DMS153 treated with DMSO at 0.1 percent for 48 hours (cell line): ENCODE data around the gene SVOP.
"Not testable (repeated sequence)": the region's sequence is repeated elsewhere in the genome, so short reads cannot be mapped to it uniquely, and the experiment has no call there.

Experiments used
- DNase-seq: peaks from one replicate; lab custom pipeline; 2025; ENCODE audit not compliant: unreplicated experiment; lab: John Stamatoyannopoulos, UW

The SVOP gene

DNA sequence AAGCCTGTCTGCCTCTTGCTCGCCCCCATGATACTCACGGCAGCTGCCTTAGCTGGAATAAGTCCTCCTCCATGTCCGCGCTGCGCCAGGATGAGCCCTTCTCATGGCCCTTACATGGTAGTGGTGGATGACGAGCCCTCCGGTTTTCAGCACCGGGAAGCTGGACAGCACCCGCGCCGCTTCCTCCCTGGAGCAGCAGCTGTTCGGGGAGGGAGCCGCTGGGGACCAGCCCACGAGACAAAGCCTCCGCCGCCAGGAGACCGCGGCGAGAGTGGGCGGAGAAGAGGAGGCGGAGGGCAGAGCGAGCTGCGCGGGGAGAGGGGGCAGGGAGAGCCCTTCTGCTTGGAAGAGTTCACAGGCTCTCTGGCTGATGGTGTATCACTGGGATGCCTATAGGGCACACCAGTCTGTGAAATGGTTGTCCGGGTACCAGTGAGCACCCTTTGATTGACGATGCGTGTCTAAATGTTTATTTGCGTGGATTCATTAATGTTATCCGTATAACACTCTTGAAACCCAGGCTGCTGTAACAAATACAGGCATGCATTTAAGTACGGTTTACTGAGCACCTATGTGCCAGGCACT is at the start of gene SVOP:
Gene SVOP (minus strand): TSS at position 273 of the 585 bp plus-strand sequence. CDS start 200 bp downstream, at position 73.
- peak; percentile 76 for DNase-seq

DNA sequence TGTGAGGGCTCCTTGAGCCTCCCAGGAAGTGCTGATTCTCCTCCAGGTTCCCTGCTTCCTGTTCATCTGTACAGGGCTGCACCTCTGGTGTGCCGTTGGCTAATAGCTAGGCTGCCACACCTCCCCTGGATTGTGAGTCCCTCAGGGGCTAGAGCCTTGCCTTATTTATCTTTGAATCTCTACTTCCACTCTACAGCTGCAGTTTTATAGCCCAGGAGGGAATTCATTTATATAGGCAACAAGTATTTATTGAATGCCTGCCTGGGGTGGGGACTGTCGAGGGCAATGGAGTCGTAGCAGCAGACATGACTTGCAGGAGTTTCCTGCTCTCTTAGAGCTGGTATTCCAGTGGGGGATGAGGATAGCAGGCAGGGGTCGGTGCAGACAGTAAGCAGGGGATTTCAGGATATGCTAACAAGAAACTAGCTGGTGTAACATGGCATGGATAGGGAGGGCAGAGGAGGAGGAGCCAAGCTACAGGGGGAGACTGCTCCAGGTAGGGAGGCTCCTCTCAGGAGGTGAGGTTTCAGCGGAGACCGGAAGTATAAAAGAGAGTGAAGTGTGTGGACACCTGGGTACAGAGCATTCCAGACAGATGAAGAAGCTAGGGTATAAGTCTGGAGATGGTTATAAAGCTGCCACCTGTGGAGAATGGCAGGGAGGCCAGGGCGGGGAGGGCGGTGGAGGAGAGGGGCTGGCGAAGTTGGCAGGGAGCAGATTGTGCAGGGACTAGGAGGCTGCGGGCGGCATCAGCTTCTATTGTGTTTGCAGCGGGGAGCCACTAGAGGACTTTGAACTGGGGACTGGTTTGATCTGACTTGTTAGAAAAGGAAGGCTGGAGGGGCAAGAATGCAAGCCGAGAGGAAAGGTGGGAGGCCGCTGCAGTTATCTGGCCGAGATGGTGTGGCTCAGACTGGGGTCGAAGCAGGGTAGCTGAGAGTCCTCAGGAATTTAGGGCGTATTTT is 48.7 kb upstream of the SVOP start:
- DNase-seq, result peak; percentile 88

DNA sequence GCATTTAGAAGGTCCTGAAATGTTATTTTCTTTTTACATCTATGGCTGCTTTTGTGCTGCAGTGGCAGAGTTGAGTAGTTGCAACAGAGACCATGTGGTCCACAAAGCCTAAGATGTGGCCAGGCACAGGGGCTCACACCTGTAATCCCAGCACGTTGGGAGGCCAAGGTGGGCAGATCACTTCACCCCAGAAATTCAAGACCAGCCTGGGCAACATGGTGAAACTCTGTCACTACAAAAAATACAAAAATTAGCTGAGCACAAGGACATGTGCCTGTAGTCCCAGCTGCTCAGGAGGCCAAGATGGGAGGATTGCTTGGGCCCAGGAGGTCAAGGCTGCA is 45.0 kb upstream of the SVOP start:
- no peak for DNase-seq

DNA sequence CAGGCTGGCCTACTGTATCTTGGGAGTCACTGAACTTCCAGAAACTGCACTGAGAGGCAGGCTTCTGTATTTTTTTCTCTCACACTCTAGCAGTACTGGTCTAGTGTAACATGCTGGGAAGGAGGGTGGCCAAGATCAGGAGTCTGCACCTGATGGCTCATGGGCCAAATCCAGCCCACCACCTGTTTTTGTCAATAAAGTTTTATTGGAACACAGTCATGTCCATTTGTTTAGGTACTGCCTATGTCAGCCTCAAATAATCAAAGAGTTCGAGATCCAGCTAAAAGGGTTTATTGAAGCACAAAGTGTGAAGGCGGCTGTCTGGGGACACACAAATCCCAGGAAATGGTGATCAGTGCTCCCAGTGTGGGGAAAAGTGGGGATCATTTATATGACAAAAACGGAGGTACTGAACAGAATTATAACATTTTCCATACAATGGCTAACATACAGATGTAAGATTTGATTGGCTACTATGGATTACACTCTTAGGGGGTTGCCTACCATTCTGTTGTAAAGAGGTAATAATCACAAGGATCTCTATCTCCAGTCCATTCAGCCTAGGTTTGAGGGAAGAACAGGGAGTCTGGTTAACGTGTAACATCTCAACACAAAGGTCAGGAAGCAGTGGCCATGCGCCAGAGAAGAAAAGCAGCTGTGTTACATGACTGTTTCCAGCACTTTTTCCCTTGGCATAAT is 44.4 kb upstream of the SVOP start:
- no peak for DNase-seq

DNA sequence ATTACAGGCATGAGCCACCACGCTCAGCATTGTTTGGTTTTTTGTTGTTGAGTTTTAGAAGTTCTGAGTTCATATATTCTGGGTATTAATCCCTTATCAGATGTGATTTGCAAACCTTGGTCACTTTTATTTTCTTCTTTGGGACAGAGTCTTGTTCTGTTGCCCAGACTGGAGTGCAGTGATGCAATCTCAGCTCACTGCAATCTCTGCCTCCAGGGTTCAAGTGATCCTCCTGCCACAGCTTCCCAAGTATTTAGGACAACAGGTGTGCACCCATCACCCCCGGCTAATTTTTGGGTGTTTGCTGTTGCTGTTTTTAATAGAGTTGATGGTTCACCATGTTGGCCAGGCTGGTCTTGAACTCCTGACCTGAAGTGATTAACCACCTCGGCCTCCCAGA is 43.3 kb upstream of the SVOP start:
- no peak for DNase-seq

DNA sequence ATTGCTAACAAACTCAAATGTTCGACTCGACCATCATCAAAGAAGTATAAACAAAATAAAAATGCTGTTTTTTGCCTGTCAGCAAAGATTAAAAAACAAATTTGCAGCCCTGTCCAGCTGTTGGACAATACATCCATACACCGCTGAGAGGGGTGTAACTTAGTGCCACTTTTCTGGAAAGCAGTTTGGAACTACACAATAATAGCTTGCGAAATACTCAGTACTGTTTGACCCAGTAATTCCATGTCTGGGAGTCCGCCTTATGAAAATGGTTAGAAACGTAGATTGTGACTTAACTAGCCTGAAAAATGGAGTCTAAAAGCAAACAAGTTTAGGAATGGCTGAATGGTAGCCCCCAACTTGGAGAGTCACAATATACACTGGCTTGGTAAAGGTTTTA is 37.9 kb upstream of the SVOP start:
- no peak for DNase-seq

DNA sequence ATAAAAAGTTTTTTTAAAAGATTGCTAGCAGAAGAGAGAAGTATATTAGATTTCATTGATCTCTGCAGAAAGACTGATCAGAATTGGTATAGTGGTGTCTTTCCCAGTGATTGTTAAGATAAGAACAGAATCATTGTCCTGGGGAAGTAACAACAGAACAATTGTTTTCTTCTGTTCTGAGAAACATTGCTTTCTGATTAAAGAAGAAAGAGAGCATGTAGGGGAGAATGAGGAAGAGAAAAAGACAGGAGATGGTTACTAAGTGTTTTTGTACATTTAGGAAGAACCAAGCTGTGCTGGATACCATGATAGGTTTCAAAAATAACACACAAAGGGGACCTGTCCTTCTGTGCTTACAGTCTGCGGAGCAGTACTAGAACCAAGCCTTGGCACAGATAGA is 36.5 kb upstream of the SVOP start:
- no peak for DNase-seq

DNA sequence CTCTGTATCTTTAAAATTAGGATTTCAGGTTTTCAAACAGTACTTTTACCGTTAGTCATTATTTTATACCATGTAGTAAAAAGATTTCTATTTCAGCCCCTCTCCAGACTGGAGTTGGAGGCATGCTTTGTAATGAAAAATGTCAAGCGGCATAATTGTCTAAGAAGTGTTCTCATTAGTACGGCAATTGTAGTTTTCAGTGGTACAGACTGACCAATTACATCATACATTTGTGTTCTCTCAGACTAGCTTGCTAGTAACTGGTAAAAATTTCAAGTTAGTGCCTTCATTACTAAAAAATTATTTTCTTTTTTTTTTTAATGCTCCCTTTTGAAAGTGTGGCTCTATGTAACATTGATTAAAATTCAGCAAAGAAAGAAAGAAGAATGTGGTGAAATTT is 36.0 kb upstream of the SVOP start:
- DNase-seq, result no peak

DNA sequence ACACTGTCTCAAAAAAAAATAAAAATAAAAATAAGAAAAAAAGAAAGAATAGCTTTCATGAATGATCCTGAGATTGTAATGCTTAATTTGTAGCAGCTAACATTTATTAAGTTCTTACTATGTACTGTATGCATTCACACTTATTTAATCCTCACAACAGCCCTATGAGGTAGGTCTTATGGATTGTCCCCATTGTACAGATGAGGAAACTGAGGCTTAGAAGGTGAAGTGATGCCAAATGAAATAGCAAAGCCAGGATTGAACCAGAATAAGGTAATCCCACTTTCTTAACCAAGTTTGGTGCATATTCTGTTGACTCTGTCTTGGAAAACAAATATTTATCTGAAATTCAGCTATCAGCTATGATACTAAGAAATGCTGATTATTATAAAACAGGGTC is 33.7 kb upstream of the SVOP start:
- no peak for DNase-seq

DNA sequence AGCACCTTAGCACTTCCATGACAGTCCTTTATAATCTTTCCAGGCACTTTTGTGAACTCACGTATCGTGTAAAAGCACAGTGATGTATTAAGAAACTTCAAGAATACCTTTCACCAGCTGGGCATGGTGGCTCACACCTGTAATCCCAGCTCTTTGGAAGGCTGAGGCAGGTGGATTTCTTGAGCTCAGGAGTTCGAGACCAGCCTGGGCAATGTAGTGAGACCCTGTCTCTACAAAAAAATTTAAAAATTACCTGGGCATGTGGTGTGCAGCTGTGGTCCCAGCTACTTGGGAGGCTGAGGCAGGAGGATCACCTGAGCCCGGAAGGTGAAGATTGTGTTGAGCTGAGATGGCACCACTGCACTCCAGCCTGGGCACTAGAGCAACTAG is 33.3 kb upstream of the SVOP start:
- not testable (repeated sequence) for DNase-seq

DNA sequence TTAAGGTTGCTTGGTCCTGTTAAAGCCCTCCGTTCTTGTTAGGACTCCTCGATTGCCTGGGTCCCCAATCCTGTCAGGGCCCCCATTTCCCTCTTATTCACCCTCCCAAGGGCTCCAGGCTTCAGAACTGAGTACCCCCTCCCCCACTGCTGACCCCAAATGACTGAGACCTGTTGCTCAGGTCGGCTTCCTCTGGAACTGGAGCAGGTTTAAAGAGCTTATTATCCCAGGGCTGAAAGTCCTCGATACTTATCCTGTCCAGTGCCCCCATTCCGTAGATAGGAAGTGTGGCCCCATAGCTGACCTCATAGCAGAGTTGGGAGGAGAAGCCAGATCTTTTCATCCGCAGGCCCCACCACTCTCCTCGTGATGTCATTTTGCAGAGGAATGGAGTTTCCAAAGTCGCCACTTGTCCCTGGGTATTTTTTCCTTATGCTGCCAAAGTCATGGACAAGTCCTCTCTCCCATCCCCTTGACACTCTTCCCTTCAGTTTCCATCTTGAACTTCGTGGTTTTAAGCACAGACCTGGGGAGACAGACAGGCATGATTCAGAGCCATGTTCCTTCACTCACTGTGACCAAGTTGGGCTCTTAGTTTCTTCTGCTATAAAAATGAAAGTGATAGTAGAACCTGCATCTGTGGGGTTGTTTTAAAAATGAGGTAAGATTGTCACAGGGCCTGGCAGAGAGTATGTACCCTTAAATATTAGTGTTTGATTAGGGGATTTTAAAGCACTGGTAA is 32.7 kb upstream of the SVOP start:
- no peak for DNase-seq

- DNase-seq, result peak; percentile 66
These were observed 31.8 kb upstream of the SVOP start, which contains the start of gene USP30 for GRCh38 chr12:109052414-109053323. TSS of gene USP30 (plus strand) at chr12:109052576. CDS start at chr12:109052679, 103 bp downstream.

DNA sequence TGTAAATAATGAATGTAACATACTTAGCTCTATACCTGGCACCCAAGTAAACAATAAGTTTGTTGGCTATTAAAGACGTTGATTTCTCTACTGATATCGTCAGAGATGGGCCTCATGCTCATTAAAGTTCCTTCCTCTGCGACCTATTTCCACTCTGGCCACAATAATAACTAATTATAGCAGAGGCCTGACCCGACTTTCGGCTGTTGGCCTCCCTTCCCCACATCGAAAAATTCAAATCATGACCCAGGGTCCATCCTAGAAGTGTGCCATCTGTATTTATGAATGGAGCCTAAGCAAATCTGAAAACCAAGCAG is 31.2 kb upstream of the SVOP start:
- no peak for DNase-seq

- not testable (repeated sequence) for DNase-seq
These were observed 28.9 kb upstream of the SVOP start for GRCh38 chr12:109049794-109050193.

- DNase-seq, result not testable (repeated sequence)
These were observed 27.8 kb upstream of the SVOP start for GRCh38 chr12:109048706-109049105.

DNA sequence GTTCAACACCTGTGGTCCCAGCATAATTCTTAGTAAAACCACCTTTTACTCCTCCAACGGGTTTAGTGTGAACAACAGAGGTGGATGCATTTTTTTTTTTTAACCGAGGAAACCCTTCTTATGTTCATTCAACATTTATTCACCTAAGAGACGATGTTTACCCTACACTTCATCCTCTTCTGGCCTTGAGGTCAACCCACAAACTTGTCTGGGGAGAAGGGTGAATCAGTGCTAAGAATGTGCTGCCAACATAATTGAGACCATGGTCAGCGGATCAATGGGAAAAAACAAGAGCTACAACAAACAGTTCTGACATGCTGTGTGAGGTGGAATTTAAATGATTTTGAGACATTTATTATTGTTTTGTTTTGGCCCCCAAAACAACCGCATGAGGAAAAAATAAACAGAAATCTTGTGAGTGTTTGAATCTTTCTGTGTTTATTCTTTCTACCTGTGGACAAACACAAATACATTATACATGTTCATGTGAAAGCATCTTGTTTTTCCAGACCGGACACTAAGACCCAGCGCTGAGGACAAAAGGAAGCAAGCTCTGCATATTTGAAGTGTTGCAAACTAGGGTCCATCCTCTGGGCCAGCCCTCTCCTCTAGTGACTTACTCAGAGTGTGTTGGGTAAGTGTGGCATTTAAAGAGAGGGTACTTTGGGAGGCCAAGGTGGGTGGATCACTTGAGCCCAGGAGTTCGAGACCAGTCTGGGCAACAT is 26.4 kb upstream of the SVOP start:
- DNase-seq, result no peak

- no peak for DNase-seq
These were observed 23.4 kb upstream of the SVOP start for GRCh38 chr12:109044241-109044640.

DNA sequence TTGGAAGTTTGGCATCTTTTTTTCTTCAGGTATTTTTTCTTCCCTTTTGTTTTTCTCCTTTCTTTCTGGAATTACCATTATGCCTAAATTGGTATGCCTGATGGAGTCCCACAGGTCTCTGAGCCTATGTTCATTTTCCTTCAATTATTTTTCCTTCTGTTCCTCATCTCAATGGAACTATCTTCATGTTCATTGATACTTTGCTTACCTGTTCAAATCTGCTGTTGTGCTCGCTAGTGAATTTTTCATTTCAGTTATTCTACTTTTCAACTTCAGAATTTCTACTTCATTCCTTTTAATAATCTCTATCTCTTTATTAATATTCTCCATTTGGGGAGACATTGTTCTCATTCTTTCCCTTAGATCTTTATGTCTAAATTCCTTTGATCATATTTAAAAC is 16.1 kb upstream of the SVOP start:
- no peak for DNase-seq
